Naive B cell (primary cell): Measurements from ENCODE around the gene MND1. TPM values are rescaled to one million over a fixed set of nuclear protein-coding genes. Genes with fewer than 3 reads are reported as not detected.
"Not testable (repeated sequence)": the region's sequence is repeated elsewhere in the genome, so short reads cannot be mapped to it uniquely, and the experiment has no call there.

Experiments
- ATAC-seq, 2 donors: fragments of 150-1000 bp; cut with Tn5 transposase; 2 replicates each; pipeline ENCODE4 v1.10.0; 2021; ENCODE audit warnings: low read depth in 2 of 2, mild to moderate bottlenecking in 2 of 2, moderate library complexity in 2 of 2
- DNase-seq: peaks from one replicate; pipeline ENCODE4 v3.0.0; 2022
- H3K27ac Mint-ChIP-seq, 6 donors: one replicate each; pipeline ENCODE4 v1.8.0; 2020 to 2022; ENCODE audit warnings: mild to moderate bottlenecking in 6 of 6, mixed read lengths in 6 of 6, moderate library complexity in 5 of 6, inconsistent platforms in 2 of 6
- H3K27me3 Mint-ChIP-seq, 3 donors: one replicate each; pipeline ENCODE4 v1.8.0; 2021 to 2022; ENCODE audit warnings: mixed read lengths in 3 of 3, mild to moderate bottlenecking in 1 of 3
- H3K36me3 Mint-ChIP-seq, 2 donors: one replicate each; pipeline ENCODE4 v1.8.0; 2020 to 2022; ENCODE audit warnings: mixed read lengths in 2 of 2, inconsistent platforms in 1 of 2, mild to moderate bottlenecking in 1 of 2
- H3K4me1 Mint-ChIP-seq, 3 donors: one replicate each; pipeline ENCODE4 v1.8.0; 2020 to 2022; ENCODE audit warnings: mixed read lengths in 3 of 3, inconsistent platforms in 1 of 3, mild to moderate bottlenecking in 1 of 3, moderate library complexity in 1 of 3
- H3K4me3 Mint-ChIP-seq, 8 donors: one replicate each; pipeline ENCODE4 v1.8.0; 2020 to 2022; ENCODE audit warnings: mild to moderate bottlenecking in 8 of 8, mixed read lengths in 8 of 8, moderate library complexity in 8 of 8, inconsistent platforms in 2 of 8
- H3K9me3 Mint-ChIP-seq, 7 donors: one replicate each; pipeline ENCODE4 v1.8.0; 2020 to 2022; ENCODE audit warnings: mixed read lengths in 7 of 7, mild to moderate bottlenecking in 5 of 7, inconsistent platforms in 2 of 7, moderate library complexity in 1 of 7
- polyA plus RNA-seq, 6 donors: library from polyadenylated mRNA; unstranded; fragments of 300-500 nt; fragmentation: Illumina TruSeq; gene quantifications; one replicate each; pipeline ENCODE4 v1.2.3, GENCODE V29; 2021; ENCODE audit warnings: low read depth in 6 of 6

Gene MND1
- polyA plus RNA-seq, 6 donors from 2014 or later, result 0.31 to 0.78 TPM; not detected in 4

DNA sequence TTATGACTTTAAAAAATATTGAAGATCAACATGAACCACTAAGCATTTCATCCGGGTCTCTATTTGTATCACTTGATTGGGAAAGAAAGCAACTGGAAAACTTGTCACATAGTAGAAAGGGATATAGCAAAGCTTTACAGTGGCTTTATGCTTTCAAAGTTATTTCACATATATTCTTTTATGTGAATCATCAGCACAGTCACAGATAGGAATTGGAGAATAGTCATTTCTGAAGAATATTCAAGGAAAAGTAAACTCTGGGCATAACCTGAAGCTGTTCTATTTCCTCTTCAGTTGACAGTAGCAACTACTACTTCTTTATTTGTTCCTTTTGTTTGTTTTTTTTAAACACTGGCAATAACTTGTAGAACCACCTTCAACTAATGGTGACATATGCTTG is 50.5 kb downstream of the MND1 start:
- Mint-ChIP-seq H3K9me3 (peaks cover 0 to 2% (median 0%) of the 10 kb centered on the region in 7 donors), H3K27ac (no peak overlapping the region), H3K4me1 (peaks cover 0 to 5% (median 3%) of the 10 kb centered on the region in 3 donors), H3K27me3 (no peaks in the 10 kb centered on the region), H3K4me3 (no peak overlapping the region), H3K36me3 (peaks cover 0 to 4% of the 10 kb centered on the region in 2 donors)
- no peak for DNase-seq
- no peak for ATAC-seq

- DNase-seq (no peak), ATAC-seq (no peak)
- H3K36me3 Mint-ChIP-seq, result peaks cover 0 to 4% of the 10 kb centered on the region in 2 donors
- H3K9me3 Mint-ChIP-seq, result no peaks in the 10 kb centered on the region
- H3K4me1 Mint-ChIP-seq, result peaks cover 0 to 5% (median 3%) of the 10 kb centered on the region in 3 donors
- H3K27me3 Mint-ChIP-seq, result no peaks in the 10 kb centered on the region
- H3K27ac Mint-ChIP-seq, result peak overlapping the region in 2 of 6 donors; percentile 5 to 43
- no peak overlapping the region for H3K4me3 Mint-ChIP-seq
Measured at GRCh38 chr4:153398713-153399112, 54.2 kb downstream of the MND1 start.

- H3K4me1 Mint-ChIP-seq, result peaks cover 0 to 5% (median 3%) of the 10 kb centered on the region in 3 donors
Measured at GRCh38 chr4:153399358-153399757, 54.9 kb downstream of the MND1 start.

DNA sequence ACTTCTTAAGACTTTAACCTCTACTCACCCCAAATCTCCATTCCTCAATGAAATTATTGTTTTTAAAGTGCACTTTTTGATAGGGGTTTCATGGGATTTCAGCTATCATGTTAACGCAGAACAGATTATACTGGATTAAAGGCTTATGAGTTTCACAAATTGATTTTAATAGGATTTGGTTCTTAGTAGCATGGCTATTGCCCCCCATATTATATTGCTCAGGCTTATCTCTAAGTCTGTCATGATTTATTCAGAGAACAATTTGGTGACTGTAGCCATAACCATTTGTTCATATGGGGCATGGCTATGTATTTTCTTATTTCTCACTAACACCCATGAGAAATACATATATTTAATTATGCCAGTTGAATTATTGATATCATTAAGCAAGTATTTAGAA is 57.0 kb downstream of the MND1 start:
- Mint-ChIP-seq H3K27me3 (no peaks in the 10 kb centered on the region), H3K36me3 (no peaks in the 10 kb centered on the region), H3K4me3 (no peak overlapping the region), H3K27ac (no peak overlapping the region), H3K9me3 (peaks cover 0 to 2% (median 0%) of the 10 kb centered on the region in 7 donors), H3K4me1 (peaks cover 0 to 5% (median 3%) of the 10 kb centered on the region in 3 donors)
- ATAC-seq (no peak), DNase-seq (no peak)

More at GRCh38 chr4:153399358-153399757, 54.9 kb downstream of the MND1 start:
- ATAC-seq, result no peak
- H3K27ac Mint-ChIP-seq, result peak overlapping the region in 2 of 6 donors; percentile 21 to 82
- H3K36me3 Mint-ChIP-seq, result peaks cover 0 to 4% of the 10 kb centered on the region in 2 donors
- DNase-seq, result no peak
- H3K9me3 Mint-ChIP-seq, result no peaks in the 10 kb centered on the region
- peak overlapping the region in 1 of 8 donors; percentile 21 for H3K4me3 Mint-ChIP-seq
- no peaks in the 10 kb centered on the region for H3K27me3 Mint-ChIP-seq

GRCh38 chr4:153402366-153402765 is 57.9 kb downstream of the MND1 start:
- H3K36me3 Mint-ChIP-seq, result no peaks in the 10 kb centered on the region
- peaks cover 0 to 5% (median 0%) of the 10 kb centered on the region in 7 donors for H3K9me3 Mint-ChIP-seq
- no peak for DNase-seq
- H3K27me3 Mint-ChIP-seq, result no peaks in the 10 kb centered on the region
- no peak overlapping the region for H3K4me3 Mint-ChIP-seq
- peaks cover 0 to 5% (median 3%) of the 10 kb centered on the region in 3 donors for H3K4me1 Mint-ChIP-seq
- no peak for ATAC-seq
- H3K27ac Mint-ChIP-seq, result no peak overlapping the region

- H3K36me3 Mint-ChIP-seq, result no peaks in the 10 kb centered on the region
- peaks cover 0 to 5% (median 0%) of the 10 kb centered on the region in 7 donors for H3K9me3 Mint-ChIP-seq
- peaks cover 0 to 3% (median 0%) of the 10 kb centered on the region in 3 donors for H3K4me1 Mint-ChIP-seq
- DNase-seq (no peak), ATAC-seq (no peak)
- H3K27ac Mint-ChIP-seq, result peak overlapping the region in 1 of 6 donors; percentile 42
- H3K4me3 Mint-ChIP-seq, result no peak overlapping the region
- no peaks in the 10 kb centered on the region for H3K27me3 Mint-ChIP-seq
Measured at GRCh38 chr4:153403726-153404125, 59.2 kb downstream of the MND1 start.

DNA sequence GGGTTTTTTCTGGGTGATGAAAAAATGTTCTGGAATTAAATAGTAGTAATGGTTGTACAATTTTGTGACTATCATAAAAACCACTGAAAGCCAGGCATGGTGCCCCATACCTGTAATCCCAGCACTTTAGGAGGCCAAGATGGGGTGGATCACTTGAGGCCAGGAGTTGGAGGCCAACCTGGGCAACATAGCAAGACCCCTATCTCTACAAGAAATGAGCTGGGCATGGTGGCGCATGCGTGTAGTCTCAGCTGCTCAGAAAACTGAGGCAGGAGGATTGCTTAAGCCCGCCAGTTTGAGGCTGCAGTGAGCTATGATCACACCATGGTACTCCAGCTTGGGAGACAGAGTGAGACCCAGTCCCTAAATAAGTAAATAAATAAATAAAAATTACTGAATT is 63.4 kb downstream of the MND1 start:
- no peaks in the 10 kb centered on the region for H3K27me3 Mint-ChIP-seq
- H3K9me3 Mint-ChIP-seq, result peaks cover 0 to 5% (median 0%) of the 10 kb centered on the region in 7 donors
- ATAC-seq (no peak), DNase-seq (no peak)
- no peak overlapping the region for H3K4me3 Mint-ChIP-seq
- H3K27ac Mint-ChIP-seq, result peak overlapping the region in 1 of 6 donors; percentile 21
- no peaks in the 10 kb centered on the region for H3K36me3 Mint-ChIP-seq
- H3K4me1 Mint-ChIP-seq, result no peaks in the 10 kb centered on the region

DNA sequence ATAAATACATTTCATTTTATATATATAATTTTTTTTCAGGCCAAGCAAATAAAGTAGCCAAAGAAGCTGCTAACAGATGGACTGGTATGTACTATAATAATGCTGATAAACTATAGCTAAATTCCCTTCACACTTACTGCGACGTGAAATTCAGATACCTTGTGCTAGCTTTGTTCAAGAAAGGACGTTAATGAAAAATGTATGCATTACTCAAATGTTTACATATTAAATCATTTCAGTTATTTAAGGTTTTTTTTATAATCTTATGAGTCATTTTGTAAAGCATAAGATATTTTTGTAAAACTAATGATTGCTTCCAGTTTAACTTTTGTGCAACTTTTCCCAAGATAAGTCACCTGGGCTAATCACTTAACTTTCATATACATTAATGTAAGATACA is 64.4 kb downstream of the MND1 start:
- Mint-ChIP-seq H3K27ac (no peak overlapping the region), H3K27me3 (no peaks in the 10 kb centered on the region), H3K9me3 (peaks cover 0 to 5% (median 0%) of the 10 kb centered on the region in 7 donors), H3K4me1 (no peaks in the 10 kb centered on the region), H3K4me3 (no peak overlapping the region), H3K36me3 (no peaks in the 10 kb centered on the region)
- no peak for DNase-seq
- ATAC-seq, result no peak

GRCh38 chr4:153409412-153409811 is 64.9 kb downstream of the MND1 start:
- H3K36me3 Mint-ChIP-seq, result no peaks in the 10 kb centered on the region
- H3K4me1 Mint-ChIP-seq, result no peaks in the 10 kb centered on the region

DNA sequence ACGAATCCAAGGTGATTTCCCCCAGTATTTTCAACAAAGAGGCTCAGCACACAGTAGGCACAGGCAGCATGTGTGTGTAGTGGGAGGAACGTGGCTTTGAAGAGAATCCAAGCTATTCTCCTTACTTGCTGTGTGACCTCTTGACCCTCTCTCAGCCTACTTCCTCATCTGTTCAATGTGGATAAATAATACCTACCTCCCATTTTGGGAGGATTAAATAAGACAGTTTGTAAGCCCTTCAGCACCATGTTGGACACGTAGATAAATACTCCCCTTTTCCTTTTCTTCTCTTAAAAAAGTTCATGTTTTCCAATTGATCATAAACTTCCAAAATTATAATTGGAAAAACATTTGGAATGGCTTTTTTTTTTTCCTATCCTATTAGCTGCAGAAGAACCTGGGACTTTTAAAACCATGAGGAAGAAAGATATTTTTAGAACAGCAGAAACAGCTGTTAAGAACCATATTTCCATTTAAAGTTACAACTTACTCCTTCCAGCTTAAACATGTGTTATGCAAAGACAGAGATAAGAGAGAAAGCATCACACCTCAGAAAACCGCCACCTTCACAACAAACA is 65.5 kb downstream of the MND1 start:
- H3K4me3 Mint-ChIP-seq, result no peak overlapping the region
- no peaks in the 10 kb centered on the region for H3K4me1 Mint-ChIP-seq
- DNase-seq (no peak), ATAC-seq (no peak)
- no peaks in the 10 kb centered on the region for H3K27me3 Mint-ChIP-seq
- H3K36me3 Mint-ChIP-seq, result no peaks in the 10 kb centered on the region
- peaks cover 0 to 5% (median 0%) of the 10 kb centered on the region in 7 donors for H3K9me3 Mint-ChIP-seq
- H3K27ac Mint-ChIP-seq, result peak overlapping the region in 3 of 6 donors; percentile 27 to 68 (median 68)

More at GRCh38 chr4:153409412-153409811, 64.9 kb downstream of the MND1 start:
- ATAC-seq (no peak), DNase-seq (no peak)
- no peak overlapping the region for H3K27ac Mint-ChIP-seq
- no peak overlapping the region for H3K4me3 Mint-ChIP-seq
- no peaks in the 10 kb centered on the region for H3K27me3 Mint-ChIP-seq
- peaks cover 0 to 5% (median 0%) of the 10 kb centered on the region in 7 donors for H3K9me3 Mint-ChIP-seq

DNA sequence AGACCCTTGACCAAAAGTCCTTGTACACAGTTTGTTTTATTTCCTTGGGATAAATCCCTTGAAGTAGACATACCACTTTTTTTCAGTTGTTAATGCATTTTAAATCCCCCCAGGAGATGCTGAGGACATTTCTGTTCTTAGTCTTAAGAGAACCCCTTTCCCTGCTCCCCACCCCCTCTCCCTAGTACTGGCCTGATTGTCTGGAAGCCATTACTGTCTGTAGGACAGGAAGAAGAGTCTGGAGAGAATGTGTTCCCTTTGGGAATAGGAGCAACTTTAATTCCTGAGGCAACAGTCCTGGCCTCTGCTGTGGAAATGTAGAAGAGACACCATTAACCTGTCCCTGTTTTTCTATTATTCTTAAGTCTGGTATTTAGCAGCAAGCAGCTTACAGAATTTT is 69.4 kb downstream of the MND1 start:
- Mint-ChIP-seq H3K36me3 (no peaks in the 10 kb centered on the region), H3K27me3 (no peaks in the 10 kb centered on the region), H3K9me3 (no peaks in the 10 kb centered on the region), H3K27ac (no peak overlapping the region), H3K4me1 (peaks cover 4 to 6% (median 4%) of the 10 kb centered on the region in 3 donors), H3K4me3 (no peak overlapping the region)
- ATAC-seq, result no peak
- DNase-seq, result no peak

DNA sequence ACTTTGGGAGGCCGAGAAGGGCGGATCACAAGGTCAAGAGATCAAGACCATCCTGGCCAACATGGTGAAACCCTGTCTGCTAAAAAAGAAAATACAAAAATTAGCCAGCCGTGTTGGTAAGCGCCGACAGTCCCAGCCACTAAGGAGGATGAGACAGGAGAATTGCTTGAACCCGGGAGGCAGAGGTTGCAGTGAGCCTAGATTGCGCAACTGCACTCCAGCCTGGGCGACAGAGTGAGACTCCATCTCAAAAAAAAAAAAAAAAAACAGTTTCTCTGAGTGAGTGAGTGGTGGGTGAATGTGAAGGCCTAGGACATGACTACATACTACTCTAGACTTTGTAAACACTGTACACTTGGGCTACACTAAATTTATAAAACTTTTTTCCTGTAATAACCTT is 72.0 kb downstream of the MND1 start:
- H3K27me3 Mint-ChIP-seq, H3K9me3 Mint-ChIP-seq, ATAC-seq, H3K36me3 Mint-ChIP-seq, DNase-seq, H3K4me3 Mint-ChIP-seq: not testable (repeated sequence)
- H3K27ac Mint-ChIP-seq, result peak overlapping the region in 1 of 6 donors; percentile 54
- peaks cover 15 to 23% (median 18%) of the 10 kb centered on the region in 3 donors for H3K4me1 Mint-ChIP-seq

- Mint-ChIP-seq H3K36me3 (no peaks in the 10 kb centered on the region), H3K4me1 (peaks cover 15 to 23% (median 18%) of the 10 kb centered on the region in 3 donors), H3K4me3 (no peak overlapping the region), H3K27me3 (no peaks in the 10 kb centered on the region), H3K9me3 (peaks cover 0 to 2% (median 0%) of the 10 kb centered on the region in 7 donors), H3K27ac (peak overlapping the region in 1 of 6 donors; percentile 91)
- no peak for ATAC-seq
- DNase-seq, result no peak
Measured at GRCh38 chr4:153418121-153418520, 73.6 kb downstream of the MND1 start.

GRCh38 chr4:153418558-153418957 is 74.1 kb downstream of the MND1 start:
- Mint-ChIP-seq H3K4me3 (peak overlapping the region in 1 of 8 donors; percentile 9), H3K9me3 (peaks cover 0 to 2% (median 0%) of the 10 kb centered on the region in 7 donors), H3K36me3 (no peaks in the 10 kb centered on the region), H3K27ac (peak overlapping the region in 3 of 6 donors; percentile 79 to 93 (median 91)), H3K4me1 (peaks cover 15 to 24% (median 18%) of the 10 kb centered on the region in 3 donors), H3K27me3 (no peaks in the 10 kb centered on the region)
- DNase-seq (no peak), ATAC-seq (no peak)
